ENCODE data around the gene ELMOD2. TPM values are rescaled to one million over a fixed set of nuclear protein-coding genes. Genes with fewer than 3 reads are reported as not detected.

The ELMOD2 gene
- total RNA-seq (2022) (29.2 and 45.0 TPM in 2 replicates), Bru-seq, nascent RNA (percentile 87 among the genes with signal in this experiment), BruChase-seq, experiment 1, labeled RNA remaining after a 6-hour chase (percentile 93 among the genes with signal in this experiment), BruChase-seq, experiment 2, labeled RNA remaining after a 2-hour chase (percentile 94 among the genes with signal in this experiment)
- long read RNA-seq, full-length matches to known transcripts = 40 of 69 reads
- long read RNA-seq, partial matches to known transcripts = 6 of 69 reads
- long read RNA-seq, other reads (novel, unspliced or antisense) = 23 of 69 reads

- Mint-ChIP-seq H3K27me3 (ENCODE audit: insufficient read depth, unreplicated experiment) (no peaks in the 10 kb centered on the region), H3K36me3 (ENCODE audit: insufficient read depth, unreplicated experiment) (peaks cover 14% of the 10 kb centered on the region), H3K9me3 (ENCODE audit: unreplicated experiment) (no peaks in the 10 kb centered on the region), H3K27ac (ENCODE audit: low read depth, unreplicated experiment) (peak within 1 kb of the TSS; percentile 47), H3K4me3 (ENCODE audit: unreplicated experiment) (peak within 1 kb of the TSS; percentile 76), H3K4me1 (ENCODE audit: insufficient read depth, unreplicated experiment) (no peaks in the 10 kb centered on the region)
- peak; percentile 84 for TF ChIP-seq CTCF (IDR thresholded peaks at IDR 0.05; ENCODE audit: unreplicated experiment)
- intact Hi-C loops (cut with micrococcal nuclease) = loop anchor here (1.0 to 10.0 kb wide), 5 partner anchors 97 to 328 kb away; partner anchors contain the start of genes CLGN, SCOC and TBC1D9
- DNase-seq (ENCODE audit: unreplicated experiment) = peak; percentile 97
- CTCF ChIA-PET = interaction anchor here (0.6 to 2.3 kb wide), 16 partner anchors 12 to 783 kb away, joined by 3 to 7 read pairs (median 4); partner anchors contain the start of gene SCOC
- BruUV-seq (replicated peaks) = TSS peak; percentile 43
- POLR2A ChIA-PET = interaction anchor here (0.7 to 3.9 kb wide), 13 partner anchors 9 to 370 kb away, joined by 3 to 52 read pairs (median 5); partner anchors contain the start of genes CLGN, MAML3 and SCOC
Measured at GRCh38 chr4:140523857-140524742, at the start of gene ELMOD2. Gene ELMOD2 (plus strand): TSS chr4:140524168. CDS start chr4:140525429, 1,261 bp downstream.

- Mint-ChIP-seq H3K27me3 (ENCODE audit: insufficient read depth, unreplicated experiment) (no peaks in the 10 kb centered on the region), H3K27ac (ENCODE audit: low read depth, unreplicated experiment) (no peak overlapping the region), H3K36me3 (ENCODE audit: insufficient read depth, unreplicated experiment) (no peaks in the 10 kb centered on the region), H3K4me3 (ENCODE audit: unreplicated experiment) (no peak overlapping the region), H3K4me1 (ENCODE audit: insufficient read depth, unreplicated experiment) (no peaks in the 10 kb centered on the region), H3K9me3 (ENCODE audit: unreplicated experiment) (peaks cover 15% of the 10 kb centered on the region)
- no TSS peak for BruUV-seq (replicated peaks)
- ChIA-PET CTCF (interaction anchor here (0.7 kb wide), 1 partner anchor 435 kb away, joined by 3 read pairs; no protein-coding TSS in a partner anchor), POLR2A (no interaction called here)
- TF ChIP-seq CTCF (IDR thresholded peaks at IDR 0.05; ENCODE audit: unreplicated experiment) = no peak
- DNase-seq (ENCODE audit: unreplicated experiment) = no peak
- intact Hi-C loops (cut with micrococcal nuclease) = no loop called here
Measured at GRCh38 chr4:140483445-140483844, 40.5 kb upstream of the ELMOD2 start.

- intact Hi-C loops (cut with micrococcal nuclease) = no loop called here
- no peak for TF ChIP-seq CTCF (IDR thresholded peaks at IDR 0.05; ENCODE audit: unreplicated experiment)
- ChIA-PET POLR2A (no interaction called here), CTCF (no interaction called here)
- BruUV-seq (replicated peaks) = no TSS peak
- H3K27me3 Mint-ChIP-seq (ENCODE audit: insufficient read depth, unreplicated experiment) = no peaks in the 10 kb centered on the region
- no peaks in the 10 kb centered on the region for H3K36me3 Mint-ChIP-seq (ENCODE audit: insufficient read depth, unreplicated experiment)
- H3K4me1 Mint-ChIP-seq (ENCODE audit: insufficient read depth, unreplicated experiment) = no peaks in the 10 kb centered on the region
- DNase-seq (ENCODE audit: unreplicated experiment) = no peak
- H3K27ac Mint-ChIP-seq (ENCODE audit: low read depth, unreplicated experiment) = no peak overlapping the region
- H3K9me3 Mint-ChIP-seq (ENCODE audit: unreplicated experiment) = peaks cover 15% of the 10 kb centered on the region
- no peak overlapping the region for H3K4me3 Mint-ChIP-seq (ENCODE audit: unreplicated experiment)
Measured at GRCh38 chr4:140485939-140486338, 38.0 kb upstream of the ELMOD2 start.

GRCh38 chr4:140497405-140497746 lies 26.6 kb upstream of the ELMOD2 start:
- Mint-ChIP-seq H3K36me3 (ENCODE audit: insufficient read depth, unreplicated experiment) (no peaks in the 10 kb centered on the region), H3K9me3 (ENCODE audit: unreplicated experiment) (no peaks in the 10 kb centered on the region), H3K27ac (ENCODE audit: low read depth, unreplicated experiment) (no peak overlapping the region), H3K4me3 (ENCODE audit: unreplicated experiment) (no peak overlapping the region), H3K4me1 (ENCODE audit: insufficient read depth, unreplicated experiment) (no peaks in the 10 kb centered on the region), H3K27me3 (ENCODE audit: insufficient read depth, unreplicated experiment) (peaks cover 11% of the 10 kb centered on the region)
- intact Hi-C loops (cut with micrococcal nuclease) = no loop called here
- no peak for TF ChIP-seq CTCF (IDR thresholded peaks at IDR 0.05; ENCODE audit: unreplicated experiment)
- no TSS peak for BruUV-seq (replicated peaks)
- no peak for DNase-seq (ENCODE audit: unreplicated experiment)
- CTCF ChIA-PET = no interaction called here
- POLR2A ChIA-PET = no interaction called here

All from MCF 10A (cell line).